ENCODE measurements around the gene FSD1. TPM values are rescaled to one million over a fixed set of nuclear protein-coding genes. Genes with fewer than 3 reads are reported as not detected.

The FSD1 gene
- total and polyA plus RNA-seq, 9 of the 15 experiments (the other 6 are each of a cell fraction or from before 2014, with no cell fraction given) = 0.11 to 1.9 (median 0.94) TPM; not detected in 1

DNA sequence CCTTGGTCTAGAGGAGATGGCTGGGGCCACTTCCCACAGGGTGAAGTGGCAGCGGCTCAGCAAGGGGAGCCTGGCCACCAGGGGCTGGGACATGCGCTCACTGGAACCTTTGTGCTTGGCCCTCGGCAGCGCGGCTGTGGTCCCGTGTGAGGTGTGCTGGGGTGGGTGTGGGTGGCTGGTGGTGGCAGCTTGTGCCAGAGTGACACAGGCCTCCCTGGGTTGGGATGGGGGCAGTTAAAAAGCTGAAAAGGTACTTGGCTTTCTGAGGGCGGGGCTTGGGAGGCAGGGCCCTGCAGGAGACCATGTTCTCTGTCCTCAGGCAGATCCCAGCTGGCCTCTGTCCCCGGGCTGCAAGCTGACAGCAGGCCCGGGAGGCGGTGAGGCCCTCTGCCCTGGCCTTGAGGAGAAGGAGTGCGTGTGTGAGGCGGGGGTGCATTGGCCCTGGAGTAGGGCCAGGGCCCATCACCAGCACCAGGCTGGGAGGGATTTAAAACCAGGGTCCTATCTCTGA lies 56.3 kb downstream of the FSD1 start (continued):
- TF ChIP-seq, protein P1, sequence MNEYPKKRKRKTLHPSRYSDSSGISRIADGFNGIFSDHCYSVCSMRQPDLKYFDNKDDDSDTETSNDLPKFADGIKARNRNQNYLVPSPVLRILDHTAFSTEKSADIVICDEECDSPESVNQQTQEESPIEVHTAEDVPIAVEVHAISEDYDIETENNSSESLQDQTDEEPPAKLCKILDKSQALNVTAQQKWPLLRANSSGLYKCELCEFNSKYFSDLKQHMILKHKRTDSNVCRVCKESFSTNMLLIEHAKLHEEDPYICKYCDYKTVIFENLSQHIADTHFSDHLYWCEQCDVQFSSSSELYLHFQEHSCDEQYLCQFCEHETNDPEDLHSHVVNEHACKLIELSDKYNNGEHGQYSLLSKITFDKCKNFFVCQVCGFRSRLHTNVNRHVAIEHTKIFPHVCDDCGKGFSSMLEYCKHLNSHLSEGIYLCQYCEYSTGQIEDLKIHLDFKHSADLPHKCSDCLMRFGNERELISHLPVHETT (CRISPR knock-in tag; conservative IDR thresholded peaks at IDR 0.05 in 1 of 2, IDR thresholded peaks at IDR 0.05 in 1 of 2) = no peak
- TF ChIP-seq SP2 (IDR thresholded peaks at IDR 0.05; ENCODE audit: extremely low read depth, low read depth, low read length, poor library complexity, severe bottlenecking) (no peak), MED1 (CRISPR knock-in tag; IDR thresholded peaks at IDR 0.05; ENCODE audit: borderline replicate concordance) (no peak), STAT5B (CRISPR knock-in tag; IDR thresholded peaks at IDR 0.05) (no peak), ZNF830 (CRISPR knock-in tag; IDR thresholded peaks at IDR 0.05) (no peak)

GRCh38 chr19:4361152-4362046 lies 57.0 kb downstream of the FSD1 start:
- no peak overlapping the region for H3K4me3 ChIP-seq
- ATAC-seq (no peak), DNase-seq (ENCODE audit: extremely low read depth in 1 of 4, low spot score in 3 of 4) (peak in 2 of 4 experiments; percentile 54 to 58), FAIRE-seq (no peak)
- no peak overlapping the region for H3K4me2 ChIP-seq (ENCODE audit: insufficient read depth, low read length)
- 87% methylated on average over 29 of the region's 50 CpGs for WGBS (ENCODE audit: insufficient coverage, low coverage, missing lambda C conversion rate)
- BruUV-seq (replicated peaks) = no TSS peak
- H4K20me1 ChIP-seq (replicated peaks; ENCODE audit: control insufficient read depth, insufficient read depth, low read length) = 0 out of 2 replicates have a peak, but pooled peaks cover 4% of the 10 kb centered on the region
- ChIA-PET POLR2A (interaction anchor here (0.5 to 4.8 kb wide), 9 partner anchors 9 to 153 kb away, joined by 3 to 29 read pairs (median 4); partner anchors contain the start of genes MPND and YJU2), CTCF (ENCODE audit: low intra/inter-chr PET ratio) (no interaction called here)
- in situ Hi-C loops (cut with MboI) (no loop called here), intact Hi-C loops (cut with micrococcal nuclease) (no loop called here)
- H3K9ac ChIP-seq (ENCODE audit: insufficient read depth in 1 of 2, low read depth in 2 of 2, low read length in 2 of 2) = peak overlapping the region in 1 of 2 experiments; percentile 52; a peak in 1 of 4 replicates
- no peak overlapping the region for H3K27ac ChIP-seq (ENCODE audit: extremely low read depth, low read depth, low read length)
- peaks cover 85% of the 10 kb centered on the region; the same call in 2 of the 3 replicates for H3K36me3 ChIP-seq (ENCODE audit: control insufficient read depth, insufficient read depth, low read length)
- H3K9me3 ChIP-seq (replicated peaks; ENCODE audit: control insufficient read depth, insufficient read depth, low read depth, low read length) = no peaks in the 10 kb centered on the region
- no peak overlapping the region for H2AFZ ChIP-seq (ENCODE audit: low read depth, low read length)
- peaks cover 0 to 82% of the 10 kb centered on the region in 2 experiments; a peak in 2 of 5 replicates for H3K4me1 ChIP-seq (replicated peaks in 1 of 2; ENCODE audit: control insufficient read depth in 2 of 2, insufficient read depth in 2 of 2, low read length in 2 of 2)
- H3K9me1 ChIP-seq (ENCODE audit: control insufficient read depth, insufficient read depth, low read length) = no peaks in the 10 kb centered on the region
- no peaks in the 10 kb centered on the region for H3K27me3 ChIP-seq (ENCODE audit: control insufficient read depth in 2 of 2, insufficient read depth in 2 of 2, low read length in 2 of 2)
- H3K79me2 ChIP-seq (ENCODE audit: control insufficient read depth, insufficient read depth, low read length) = no peaks in the 10 kb centered on the region; the same call in 2 of the 3 replicates
- TF ChIP-seq ETV5 (CRISPR knock-in tag; IDR thresholded peaks at IDR 0.05; ENCODE audit: low read depth) (no peak), CBFA2T3 (IDR thresholded peaks at IDR 0.05) (no peak), LARP7 (IDR thresholded peaks at IDR 0.05) (no peak)
- TF ChIP-seq, protein P2, sequence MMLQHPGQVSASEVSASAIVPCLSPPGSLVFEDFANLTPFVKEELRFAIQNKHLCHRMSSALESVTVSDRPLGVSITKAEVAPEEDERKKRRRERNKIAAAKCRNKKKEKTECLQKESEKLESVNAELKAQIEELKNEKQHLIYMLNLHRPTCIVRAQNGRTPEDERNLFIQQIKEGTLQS (IDR thresholded peaks at IDR 0.05) = peak; percentile 21
- TF ChIP-seq, protein P2 (CRISPR knock-in tag; conservative IDR thresholded peaks at IDR 0.05) = no peak
